Bronchial epithelial cell (primary cell): ENCODE results near the gene COPB1. TPM values are rescaled to one million over a fixed set of nuclear protein-coding genes. Genes with fewer than 3 reads are reported as not detected.

Experiments used
- DNase-seq: peaks from one replicate; pipeline ENCODE4 v3.0.0-alpha.2; 2010; ENCODE audit warnings: low read depth
- FAIRE-seq: peaks from 2 replicates; lab custom pipeline; 2011; peaks lifted over from hg19 to GRCh38; lab: Jason Lieb, UNC
- H3K27me3 ChIP-seq: 2 replicates; pipeline ENCODE4 v1.5.1; 2011; ENCODE audit warnings: low read length; ENCODE audit not compliant: control insufficient read depth, insufficient read depth
- H3K36me3 ChIP-seq: 2 replicates; pipeline ENCODE4 v1.5.1; 2011; ENCODE audit warnings: low read length; ENCODE audit not compliant: control insufficient read depth, insufficient read depth
- H3K4me3 ChIP-seq: 2 replicates; pipeline ENCODE4 v1.5.1; 2011; ENCODE audit warnings: mild to moderate bottlenecking, low read depth, low read length, control low read depth
- total RNA-seq: library from RNA; depleted of rRNA; stranded (reverse); fragments of >200 nt; gene quantifications from 2 replicates; pipeline ENCODE4 v1.2.1, GENCODE V29; 2014
- TF ChIP-seq, protein P1 (sequence below): IDR thresholded peaks from 2 replicates; pipeline ENCODE4 v1.5.1; 2011; ENCODE audit warnings: mild to moderate bottlenecking, moderate library complexity, low read length, control low read depth, inconsistent platforms; ENCODE audit not compliant: insufficient read depth, severe bottlenecking

Gene COPB1
- total RNA-seq, 1 donor from 2014 or later = 192 TPM

DNA sequence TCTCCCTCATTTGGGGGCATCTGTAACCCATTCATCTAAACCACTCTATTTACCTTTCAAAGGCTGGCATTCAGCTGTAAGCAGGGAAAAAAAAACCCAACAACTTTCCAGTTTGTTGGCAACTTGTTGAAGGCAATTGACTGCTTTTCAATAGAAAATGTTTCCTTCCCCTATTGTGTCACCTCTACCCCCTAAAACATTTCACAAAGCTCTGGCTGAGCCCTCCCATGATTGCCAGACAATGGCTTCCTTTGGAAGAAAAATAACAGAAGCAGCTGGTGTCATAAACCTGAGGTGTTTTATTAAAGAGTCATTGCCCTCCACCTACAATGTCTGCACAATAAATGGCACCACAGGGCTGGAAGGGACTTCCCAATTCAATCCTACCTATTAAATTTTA is 42.7 kb upstream of the COPB1 start:
- DNase-seq = no peak
- no peak overlapping the region for H3K4me3 ChIP-seq
- no peaks in the 10 kb centered on the region for H3K36me3 ChIP-seq
- TF ChIP-seq, protein P1, sequence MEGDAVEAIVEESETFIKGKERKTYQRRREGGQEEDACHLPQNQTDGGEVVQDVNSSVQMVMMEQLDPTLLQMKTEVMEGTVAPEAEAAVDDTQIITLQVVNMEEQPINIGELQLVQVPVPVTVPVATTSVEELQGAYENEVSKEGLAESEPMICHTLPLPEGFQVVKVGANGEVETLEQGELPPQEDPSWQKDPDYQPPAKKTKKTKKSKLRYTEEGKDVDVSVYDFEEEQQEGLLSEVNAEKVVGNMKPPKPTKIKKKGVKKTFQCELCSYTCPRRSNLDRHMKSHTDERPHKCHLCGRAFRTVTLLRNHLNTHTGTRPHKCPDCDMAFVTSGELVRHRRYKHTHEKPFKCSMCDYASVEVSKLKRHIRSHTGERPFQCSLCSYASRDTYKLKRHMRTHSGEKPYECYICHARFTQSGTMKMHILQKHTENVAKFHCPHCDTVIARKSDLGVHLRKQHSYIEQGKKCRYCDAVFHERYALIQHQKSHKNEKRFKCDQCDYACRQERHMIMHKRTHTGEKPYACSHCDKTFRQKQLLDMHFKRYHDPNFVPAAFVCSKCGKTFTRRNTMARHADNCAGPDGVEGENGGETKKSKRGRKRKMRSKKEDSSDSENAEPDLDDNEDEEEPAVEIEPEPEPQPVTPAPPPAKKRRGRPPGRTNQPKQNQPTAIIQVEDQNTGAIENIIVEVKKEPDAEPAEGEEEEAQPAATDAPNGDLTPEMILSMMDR = no peak
- FAIRE-seq = no peak
- H3K27me3 ChIP-seq = no peaks in the 10 kb centered on the region

DNA sequence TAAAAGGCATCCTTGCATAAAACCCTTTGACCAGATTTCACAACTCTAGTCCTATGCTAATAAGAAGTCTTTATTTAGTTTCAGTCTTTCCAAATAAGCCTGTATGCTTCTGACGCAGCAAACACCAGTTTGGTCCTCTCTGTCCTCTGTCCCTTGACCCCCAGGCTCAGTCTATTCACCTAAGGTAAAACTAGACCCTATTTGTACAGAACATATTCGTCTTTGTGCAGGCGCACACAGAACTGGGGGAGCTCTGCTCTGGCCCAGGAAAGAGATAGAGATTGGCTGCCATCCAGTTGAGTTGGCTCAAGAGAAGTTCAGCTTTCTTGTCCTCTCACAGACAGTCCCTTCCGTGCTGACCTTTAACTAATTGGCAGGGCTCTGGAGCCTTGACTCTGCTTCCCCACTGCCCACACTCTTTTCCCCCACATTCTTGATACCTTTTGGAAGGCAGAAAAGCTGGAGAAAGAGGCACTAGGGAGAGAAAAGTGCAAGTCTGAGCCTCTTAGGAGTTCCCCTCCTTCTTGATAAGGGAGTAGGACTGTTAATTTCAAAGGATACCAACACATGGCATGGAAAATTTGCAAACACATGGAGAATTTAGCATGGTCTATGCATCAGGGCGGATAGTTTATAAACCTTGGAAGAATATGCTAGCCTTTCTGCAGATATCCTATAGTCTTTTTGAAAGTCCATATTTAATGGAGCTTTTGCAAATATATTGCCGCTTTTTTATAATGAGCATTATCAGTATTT is 41.8 kb upstream of the COPB1 start:
- H3K27me3 ChIP-seq = no peaks in the 10 kb centered on the region
- FAIRE-seq = no peak
- TF ChIP-seq, protein P1 = no peak
- no peak for DNase-seq
- H3K36me3 ChIP-seq = no peaks in the 10 kb centered on the region
- no peak overlapping the region for H3K4me3 ChIP-seq

DNA sequence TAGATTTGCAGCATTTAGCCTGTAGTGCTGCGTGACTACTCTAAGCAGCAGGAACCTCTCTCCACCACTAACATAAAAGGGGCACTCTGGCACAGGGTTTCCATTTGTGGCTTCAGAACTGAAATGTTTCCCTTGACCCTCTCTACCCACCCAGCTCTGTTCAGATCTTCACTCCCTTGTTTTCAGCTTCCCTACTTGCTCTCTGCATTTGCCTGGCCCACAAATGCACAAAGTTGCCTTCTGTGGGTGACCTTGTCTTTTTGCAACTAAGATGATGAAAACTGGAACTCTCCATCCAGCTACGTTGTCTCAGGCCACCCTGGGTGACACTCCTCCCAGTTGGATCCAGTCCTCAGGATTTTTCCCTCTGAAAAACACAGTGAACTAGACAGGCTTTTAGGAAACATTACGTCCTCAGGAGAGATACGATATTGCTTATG is 40.4 kb upstream of the COPB1 start:
- TF ChIP-seq, protein P1 = no peak
- FAIRE-seq (no peak), DNase-seq (no peak)
- Histone ChIP-seq H3K4me3 (no peak overlapping the region), H3K27me3 (no peaks in the 10 kb centered on the region), H3K36me3 (no peaks in the 10 kb centered on the region)

DNA sequence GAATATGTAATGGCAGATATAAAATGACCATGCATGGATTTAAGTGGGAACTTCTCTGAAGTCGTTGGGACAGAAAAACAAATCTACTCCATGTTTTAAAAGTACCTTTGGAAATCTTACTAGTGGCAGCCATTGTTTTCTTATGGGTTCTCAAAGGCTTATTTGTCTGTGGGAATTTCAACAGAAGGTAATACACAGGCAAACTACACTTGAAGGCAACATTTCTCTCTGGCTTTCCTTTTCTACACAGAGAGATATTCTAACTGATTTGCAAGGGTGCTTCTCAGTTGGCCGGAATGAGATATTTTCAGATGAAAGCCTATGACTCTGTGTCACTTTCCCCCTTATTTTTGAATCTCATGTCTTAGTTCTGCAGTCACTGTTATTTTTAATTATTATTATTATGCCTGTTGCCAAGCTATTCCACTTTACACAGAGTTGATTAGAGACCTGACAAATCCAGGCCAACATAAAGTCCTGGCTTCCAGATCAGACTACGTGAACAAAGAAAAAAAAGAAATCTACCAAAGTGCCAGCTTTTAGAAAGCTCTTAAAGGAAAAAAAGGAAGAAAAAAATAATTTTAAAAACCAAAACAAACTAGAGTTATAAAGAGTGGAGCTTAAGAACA is 39.4 kb upstream of the COPB1 start:
- H3K27me3 ChIP-seq = no peaks in the 10 kb centered on the region
- no peaks in the 10 kb centered on the region for H3K36me3 ChIP-seq
- no peak overlapping the region for H3K4me3 ChIP-seq
- TF ChIP-seq, protein P1 = no peak
- DNase-seq (no peak), FAIRE-seq (no peak)

DNA sequence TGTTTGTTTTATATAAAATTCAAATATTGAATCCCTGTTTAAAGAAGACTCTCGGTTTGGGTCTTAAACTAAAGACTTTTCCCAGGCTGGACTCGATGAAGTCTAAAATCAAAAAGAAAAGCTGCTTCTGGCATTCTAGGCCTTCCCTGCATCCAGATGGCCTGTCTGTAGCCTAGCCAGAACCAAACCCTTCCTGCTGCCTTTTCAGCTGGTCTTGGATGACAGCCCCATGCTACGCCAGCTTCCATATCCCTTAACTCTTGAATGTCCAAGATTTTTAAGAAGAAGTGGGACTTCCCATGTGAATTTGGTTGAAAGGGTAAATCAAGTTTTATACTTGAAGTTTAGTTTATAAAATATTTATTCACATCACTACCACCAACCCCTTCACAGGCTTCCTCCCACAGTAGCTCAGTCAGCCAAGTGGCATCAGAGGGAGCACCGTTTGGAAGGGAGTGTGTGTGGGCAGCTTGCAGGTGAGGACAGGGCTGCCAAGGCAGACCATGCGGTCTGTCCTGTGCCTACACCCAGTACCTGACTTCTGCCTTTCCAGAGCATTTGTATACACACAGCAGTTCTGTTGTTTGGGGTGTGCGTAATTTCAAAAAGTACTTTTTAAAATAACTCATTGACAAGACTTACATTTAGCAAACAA is 38.8 kb upstream of the COPB1 start:
- Histone ChIP-seq H3K4me3 (no peak overlapping the region), H3K27me3 (no peaks in the 10 kb centered on the region), H3K36me3 (no peaks in the 10 kb centered on the region)
- no peak for DNase-seq
- TF ChIP-seq, protein P1 = no peak
- FAIRE-seq = no peak
